A549 (cell line): ENCODE data around the gene GTF3C1. TPM values are rescaled to one million over a fixed set of nuclear protein-coding genes. Genes with fewer than 3 reads are reported as not detected.
A peak's percentile ranks its signal among the peaks of the same experiment; 100 is the strongest.

Source experiments
- ATAC-seq, 2 experiments: fragments of 200-7000 bp in 1 of 2; fragments of >200 bp in 1 of 2; cut with Nextera tagmentation in 1 of 2; cut with Tn5 transposase in 1 of 2; 3 replicates each; pipeline versions ENCODE4 v1.8.0 to v1.9.1; 2018 to 2020; ENCODE audit warnings: mild to moderate bottlenecking in 1 of 2, moderate library complexity in 1 of 2
- CTCF ChIA-PET: fragments of 300-600 bp; sonication (Branson Sonifier 250); formaldehyde crosslinking; extraction: SDS; loops from one replicate; lab custom pipeline; 2021; ENCODE audit warnings: antibody characterized with exemption, inconsistent platforms; lab: Yijun Ruan, JAX
- POLR2A ChIA-PET: fragments of 350-600 bp; formaldehyde crosslinking; extraction: SDS; loops from one replicate; lab custom pipeline; 2021; ENCODE audit warnings: antibody characterized with exemption, inconsistent platforms; lab: Yijun Ruan, JAX
- DNase-seq, 2 experiments: peaks; one replicate each; pipeline versions ENCODE4 v3.0.0 to v3.0.0-alpha.2; 2011 to 2016; ENCODE audit warnings: low read depth in 1 of 2, low spot score in 1 of 2
- FAIRE-seq: peaks from 2 replicates; lab custom pipeline; 2011; peaks lifted over from hg19 to GRCh38; lab: Jason Lieb, UNC
- H3K27ac ChIP-seq, 2 experiments: fragments of >200 bp; sonication (Bioruptor Twin); formaldehyde crosslinking; 3 replicates each; pipeline ENCODE4 v1.5.1; 2016 to 2017
- H3K4me1 ChIP-seq: fragments of >200 bp; sonication (Bioruptor Twin); formaldehyde crosslinking; 3 replicates; pipeline ENCODE4 v1.6.1; 2016
- H3K4me2 ChIP-seq: fragments of >200 bp; sonication (Bioruptor Twin); formaldehyde crosslinking; 3 replicates; pipeline ENCODE4 v1.6.1; 2016
- H3K4me3 ChIP-seq: fragments of >200 bp; sonication (Bioruptor Twin); formaldehyde crosslinking; 3 replicates; pipeline ENCODE4 v1.5.1; 2016
- H3K9me3 ChIP-seq: fragments of >200 bp; sonication (Bioruptor Twin); formaldehyde crosslinking; 3 replicates; pipeline ENCODE4 v1.6.1; 2016
- ATOH8 ChIP-seq: fragments of 250-450 bp; sonication (Bioruptor Pico); IDR thresholded peaks from 2 replicates; pipeline ENCODE4 v1.5.0; 2020; ENCODE audit warnings: low read depth, mild to moderate bottlenecking, moderate library complexity
- BCL3 ChIP-seq: fragments of >200 bp; sonication (Bioruptor Twin); formaldehyde crosslinking; IDR thresholded peaks from 3 replicates; pipeline ENCODE4 v1.6.1; 2016
- CBX8 ChIP-seq: fragments of 200-600 bp; sonication (generic); IDR thresholded peaks from 2 replicates; pipeline ENCODE4 v1.6.1; 2016
- CEBPB ChIP-seq, 2 experiments: fragments of >200 bp in 1 of 2; sonication (Bioruptor Twin) in 1 of 2; formaldehyde crosslinking in 1 of 2; IDR thresholded peaks; 2 replicates each; pipeline ENCODE4 v1.6.1; 2012 to 2016
- CTCF ChIP-seq: fragments of >200 bp; sonication (Bioruptor Twin); formaldehyde crosslinking; IDR thresholded peaks from 3 replicates; pipeline ENCODE4 v1.5.1; 2016
- ELK1 ChIP-seq: fragments of 150-350 bp; IDR thresholded peaks from 2 replicates; pipeline ENCODE4 v1.6.1; 2014; ENCODE audit warnings: low read depth, mild to moderate bottlenecking, low read length
- ESRRA ChIP-seq: fragments of 150-350 bp; IDR thresholded peaks from 2 replicates; pipeline ENCODE4 v1.6.1; 2014; ENCODE audit warnings: mild to moderate bottlenecking, low read length, borderline replicate concordance
- FOSB ChIP-seq: fragments of 250-450 bp; sonication (Bioruptor Pico); IDR thresholded peaks from 2 replicates; pipeline ENCODE4 v1.5.0; 2020; ENCODE audit warnings: mild to moderate bottlenecking, moderate library complexity
- HMGXB4 ChIP-seq: fragments of 250-450 bp; sonication (Bioruptor Pico); IDR thresholded peaks from 2 replicates; pipeline ENCODE4 v1.5.0; 2021; ENCODE audit warnings: mild to moderate bottlenecking, moderate library complexity, borderline replicate concordance
- HOXB5 ChIP-seq: fragments of 250-450 bp; sonication (Bioruptor Pico); IDR thresholded peaks from 2 replicates; pipeline ENCODE4 v1.5.0; 2020; ENCODE audit warnings: mild to moderate bottlenecking, moderate library complexity
- KDM1A ChIP-seq: fragments of 200-600 bp; sonication (generic); IDR thresholded peaks from 2 replicates; pipeline ENCODE4 v1.6.1; 2016; ENCODE audit warnings: low read depth, mild to moderate bottlenecking
- MAFK ChIP-seq: fragments of 450-650 bp; IDR thresholded peaks from 2 replicates; pipeline ENCODE4 v1.6.1; 2014; ENCODE audit not compliant: partially characterized antibody
- MAX ChIP-seq: IDR thresholded peaks from 2 replicates; pipeline ENCODE4 v1.6.1; 2012
- PBX3 ChIP-seq: IDR thresholded peaks from 2 replicates; pipeline ENCODE4 v1.6.1; 2012
- RARB ChIP-seq: fragments of 250-450 bp; sonication (Bioruptor Pico); IDR thresholded peaks from 2 replicates; pipeline ENCODE4 v1.8.0; 2021; ENCODE audit warnings: mild to moderate bottlenecking, moderate library complexity
- REST ChIP-seq: fragments of 200-600 bp; sonication (generic); IDR thresholded peaks from 2 replicates; pipeline ENCODE4 v1.6.1; 2016; ENCODE audit warnings: antibody characterized with exemption, mild to moderate bottlenecking, moderate library complexity
- RFX5 ChIP-seq: fragments of 450-650 bp; IDR thresholded peaks from 2 replicates; pipeline ENCODE4 v1.7.1; 2014; ENCODE audit warnings: antibody characterized with exemption, mild to moderate bottlenecking, moderate library complexity
- RNF2 ChIP-seq: fragments of 200-600 bp; sonication (generic); IDR thresholded peaks from 2 replicates; pipeline ENCODE4 v1.6.1; 2016; ENCODE audit warnings: low read depth, mild to moderate bottlenecking, antibody characterized with exemption, moderate library complexity, borderline replicate concordance
- SREBF2 ChIP-seq: fragments of 450-650 bp; IDR thresholded peaks from 2 replicates; pipeline ENCODE4 v1.6.1; 2014; ENCODE audit warnings: mild to moderate bottlenecking, moderate library complexity
- ZC3H11A ChIP-seq: fragments of 450-650 bp; IDR thresholded peaks from 2 replicates; pipeline ENCODE4 v1.6.1; 2014; ENCODE audit warnings: antibody characterized with exemption, mild to moderate bottlenecking
- ZFP36 ChIP-seq: fragments of 450-650 bp; IDR thresholded peaks from 2 replicates; pipeline ENCODE4 v1.6.1; 2014; ENCODE audit warnings: borderline replicate concordance; ENCODE audit not compliant: partially characterized antibody
- ZNF302 ChIP-seq: fragments of 250-450 bp; sonication (Bioruptor Pico); IDR thresholded peaks from 2 replicates; pipeline ENCODE4 v1.9.0; 2021; ENCODE audit warnings: inconsistent platforms, mild to moderate bottlenecking, moderate library complexity
- WGBS: methylation state at CpG from one replicate; pipeline ENCODE4 v1.1.6; 2017; ENCODE audit errors: missing lambda C conversion rate; 5-methylcytosine and 5-hydroxymethylcytosine counted together
- polyA plus RNA-seq, 4 experiments: library from polyadenylated mRNA; depleted of rRNA in 3 of 4; stranded (reverse); fragments of >200 nt; fragmentation: RNase III in 1 of 4; extraction: RNeasy Plus Mini Kit Qiagen cat#74134 plus additional on column Dnase treatment in 1 of 4; gene quantifications; 2 replicates in 3 of 4; 3 replicates in 1 of 4; pipeline ENCODE4 v1.2.3, GENCODE V29; 2011 to 2017

GTF3C1 gene
- polyA plus RNA-seq, 2 of the 4 experiments (the other 2 are of a cell fraction), result 41.6 to 54.2 TPM

- H3K9me3 ChIP-seq, result no peaks in the 10 kb centered on the region
- 85% methylated on average over 2 of the region's 2 CpGs for WGBS
- TF ChIP-seq REST (no peak), ZFP36 (no peak), CTCF (no peak), ZC3H11A (no peak), MAX (no peak), ESRRA (no peak), FOSB (no peak), CEBPB (IDR thresholded peaks at IDR 0.05) (no peak), SREBF2 (no peak), ELK1 (no peak), CBX8 (no peak), ZNF302 (no peak), BCL3 (no peak), HOXB5 (CRISPR knock-in tag) (no peak)
- ATAC-seq (no peak), FAIRE-seq (no peak), DNase-seq (no peak)
- H3K4me3 ChIP-seq, result no peak overlapping the region
- no peak overlapping the region for H3K4me2 ChIP-seq
- POLR2A ChIA-PET, result interaction anchor here (1.0 kb wide), 1 partner anchor 33 kb away, joined by 4 read pairs; the partner anchor contains the start of genes GTF3C1 and KATNIP
- H3K27ac ChIP-seq, result no peak overlapping the region
- H3K4me1 ChIP-seq, result peaks cover 18% of the 10 kb centered on the region
- CTCF ChIA-PET, result interaction anchor here (0.6 to 1.5 kb wide), 3 partner anchors 15 to 122 kb away, joined by 3 to 4 read pairs (median 4); no protein-coding TSS in a partner anchor
Observed at GRCh38 chr16:27582883-27583282, 33.2 kb upstream of the GTF3C1 start.

GRCh38 chr16:27579087-27579980, 29.6 kb upstream of the GTF3C1 start:
- Histone ChIP-seq H3K9me3 (no peaks in the 10 kb centered on the region), H3K4me1 (peaks cover 20% of the 10 kb centered on the region), H3K4me2 (peak overlapping the region; percentile 64), H3K27ac (peak overlapping the region; percentile 61 to 82), H3K4me3 (no peak overlapping the region)
- 65% methylated on average over 4 of the region's 4 CpGs for WGBS
- ATAC-seq, result peak; percentile 57 to 61; a peak in 4 of 6 replicates
- POLR2A ChIA-PET, result interaction anchor here (1.8 kb wide), 1 partner anchor 30 kb away, joined by 10 read pairs; the partner anchor contains the start of genes GTF3C1 and KATNIP
- no peak for DNase-seq
- CTCF ChIA-PET, result interaction anchor here (0.6 to 1.0 kb wide), 2 partner anchors 19 to 23 kb away, joined by 3 to 4 read pairs; no protein-coding TSS in a partner anchor
- FAIRE-seq, result no peak
- no peak for TF ChIP-seq RFX5
- no peak for TF ChIP-seq ATOH8 (CRISPR knock-in tag)
- TF ChIP-seq HMGXB4 (CRISPR knock-in tag), result no peak
- no peak for TF ChIP-seq RNF2
- TF ChIP-seq RARB (CRISPR knock-in tag), result no peak
- TF ChIP-seq MAX, result no peak
- TF ChIP-seq KDM1A, result no peak
- no peak for TF ChIP-seq PBX3
- no peak for TF ChIP-seq MAFK
